ENCODE measurements around the gene FEZF1. TPM values are rescaled to one million over a fixed set of nuclear protein-coding genes. Genes with fewer than 3 reads are reported as not detected.

Gene FEZF1
- total and polyA plus RNA-seq, 4 donors, result not detected

DNA sequence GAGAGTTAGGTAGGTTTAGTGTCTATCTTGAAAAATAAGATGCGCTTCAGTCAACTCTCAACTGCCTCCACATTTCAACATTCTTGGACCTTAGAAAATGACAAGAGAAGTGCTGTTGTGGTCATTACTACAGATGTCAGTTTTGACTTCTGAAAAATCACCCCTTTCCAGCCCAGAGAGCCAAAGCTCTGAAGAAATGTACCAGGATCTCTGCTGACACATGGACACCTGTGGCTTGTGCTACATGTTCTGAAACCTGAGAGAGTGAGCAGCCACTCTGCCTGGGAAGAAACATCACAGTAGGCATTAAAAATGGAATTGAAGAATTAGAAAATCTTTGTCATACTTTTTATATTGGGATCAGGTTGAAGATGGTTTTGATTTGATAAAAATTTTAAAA is 35.9 kb upstream of the FEZF1 start:
- Histone ChIP-seq H3K4me3 (ENCODE audit: low read depth in 1 of 3, low read length in 3 of 3) (no peak overlapping the region), H3K4me1 (ENCODE audit: control insufficient read depth in 4 of 4, insufficient read depth in 4 of 4, low read length in 3 of 4) (peaks cover 0 to 3% (median 0%) of the 10 kb centered on the region in 4 donors), H3K27ac (ENCODE audit: low read depth in 1 of 2, low read length in 2 of 2) (no peak overlapping the region), H3K9me3 (ENCODE audit: control insufficient read depth in 4 of 4, low read length in 3 of 4) (no peaks in the 10 kb centered on the region), H3K9ac (ENCODE audit: low read depth in 1 of 2, low read length in 2 of 2) (no peak overlapping the region), H3K27me3 (ENCODE audit: control insufficient read depth in 4 of 4, insufficient read depth in 4 of 4, low read length in 3 of 4) (no peaks in the 10 kb centered on the region), H3K36me3 (ENCODE audit: control insufficient read depth in 4 of 4, insufficient read depth in 3 of 4, low read depth in 1 of 4, low read length in 3 of 4) (peaks cover 0 to 1% (median 0%) of the 10 kb centered on the region in 4 donors)
- no peak for DNase-seq (ENCODE audit: low spot score)
- no peak for TF ChIP-seq YY1 (IDR thresholded peaks at IDR 0.05)
- 98% methylated on average over 1 of the region's 1 CpG for WGBS

DNA sequence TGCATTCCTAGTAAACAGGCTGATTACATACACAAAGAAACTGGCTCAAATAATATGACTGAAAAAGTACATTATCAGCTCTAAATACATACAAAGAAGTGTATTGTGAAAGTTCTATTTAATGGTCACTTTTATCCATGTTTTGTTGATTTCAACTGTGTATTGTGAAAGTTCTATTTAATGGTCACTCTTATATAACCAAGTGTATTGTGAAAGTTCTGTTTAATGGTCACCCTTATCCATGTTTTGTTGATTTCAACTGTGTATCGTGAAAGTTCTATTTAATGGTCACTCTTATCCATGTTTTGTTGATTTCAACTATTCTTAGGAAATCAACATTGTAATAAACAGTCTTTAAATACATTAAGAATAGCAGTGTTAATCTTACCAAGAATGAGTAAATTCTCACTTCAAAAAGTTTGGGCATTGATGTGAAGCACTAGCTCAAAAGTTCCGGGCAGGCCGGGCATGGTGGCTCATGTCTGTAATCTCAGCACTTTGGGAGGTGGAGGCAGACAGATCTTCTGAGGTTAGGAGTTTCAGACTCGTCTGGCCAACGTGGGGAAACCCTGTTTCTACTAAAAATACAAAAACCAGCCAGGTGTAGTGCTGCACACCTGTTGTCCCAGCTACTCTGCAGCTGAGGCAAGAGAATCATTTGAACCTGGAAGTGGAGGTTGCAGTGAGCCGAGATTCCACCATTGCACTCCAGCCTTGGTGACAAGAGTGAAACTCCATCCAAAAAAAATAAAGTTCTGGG is 34.8 kb upstream of the FEZF1 start:
- Histone ChIP-seq H3K9me3 (ENCODE audit: control insufficient read depth in 4 of 4, low read length in 3 of 4) (no peaks in the 10 kb centered on the region), H3K27ac (ENCODE audit: low read depth in 1 of 2, low read length in 2 of 2) (no peak overlapping the region), H3K36me3 (ENCODE audit: control insufficient read depth in 4 of 4, insufficient read depth in 3 of 4, low read depth in 1 of 4, low read length in 3 of 4) (no peaks in the 10 kb centered on the region), H3K27me3 (ENCODE audit: control insufficient read depth in 4 of 4, insufficient read depth in 4 of 4, low read length in 3 of 4) (no peaks in the 10 kb centered on the region), H3K9ac (ENCODE audit: low read depth in 1 of 2, low read length in 2 of 2) (no peak overlapping the region), H3K4me3 (ENCODE audit: low read depth in 1 of 3, low read length in 3 of 3) (no peak overlapping the region), H3K4me1 (ENCODE audit: control insufficient read depth in 4 of 4, insufficient read depth in 4 of 4, low read length in 3 of 4) (peaks cover 0 to 3% (median 0%) of the 10 kb centered on the region in 4 donors)
- TF ChIP-seq YY1 (IDR thresholded peaks at IDR 0.05) (peak; percentile 41), HNF4G (IDR thresholded peaks at IDR 0.05) (no peak), HNF4A (conservative IDR thresholded peaks at IDR 0.05) (peak in 1 of 2 donors; percentile 8)
- 76% methylated on average over 6 of the region's 6 CpGs for WGBS
- no peak for DNase-seq (ENCODE audit: low spot score)

DNA sequence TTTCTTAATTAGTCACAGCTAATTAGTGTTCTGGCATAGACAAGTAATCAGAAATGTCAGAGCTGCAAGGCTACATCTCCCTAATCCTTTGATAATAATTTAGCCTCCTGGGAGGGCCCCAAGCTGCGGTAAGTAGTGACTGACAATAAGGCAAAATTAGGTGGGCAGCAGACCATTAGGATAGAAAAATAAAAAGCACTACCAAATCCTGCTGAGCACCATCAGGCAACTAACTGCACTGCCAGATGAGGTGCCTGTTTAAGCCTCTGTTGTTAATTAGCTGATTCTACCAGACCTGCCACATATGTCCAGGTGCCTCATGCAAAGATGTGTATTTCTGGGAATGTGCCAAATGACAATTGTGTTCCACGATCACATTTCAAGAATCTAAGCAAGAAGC is 32.5 kb upstream of the FEZF1 start:
- no peak overlapping the region for H3K4me3 ChIP-seq (ENCODE audit: low read depth in 1 of 3, low read length in 3 of 3)
- no peak for DNase-seq (ENCODE audit: low spot score)
- no peak overlapping the region for H3K9ac ChIP-seq (ENCODE audit: low read depth in 1 of 2, low read length in 2 of 2)
- WGBS, result 93% methylated on average over 2 of the region's 2 CpGs
- no peak overlapping the region for H3K27ac ChIP-seq (ENCODE audit: low read depth in 1 of 2, low read length in 2 of 2)
- H3K4me1 ChIP-seq (ENCODE audit: control insufficient read depth in 4 of 4, insufficient read depth in 4 of 4, low read length in 3 of 4), result peaks cover 0 to 3% (median 0%) of the 10 kb centered on the region in 4 donors
- H3K27me3 ChIP-seq (ENCODE audit: control insufficient read depth in 4 of 4, insufficient read depth in 4 of 4, low read length in 3 of 4), result no peaks in the 10 kb centered on the region
- no peaks in the 10 kb centered on the region for H3K9me3 ChIP-seq (ENCODE audit: control insufficient read depth in 4 of 4, low read length in 3 of 4)
- no peaks in the 10 kb centered on the region for H3K36me3 ChIP-seq (ENCODE audit: control insufficient read depth in 4 of 4, insufficient read depth in 3 of 4, low read depth in 1 of 4, low read length in 3 of 4)
- TF ChIP-seq RAD21 (IDR thresholded peaks at IDR 0.05) (no peak), HNF4G (IDR thresholded peaks at IDR 0.05) (no peak), TAF1 (conservative IDR thresholded peaks at IDR 0.05) (no peak), HNF4A (conservative IDR thresholded peaks at IDR 0.05) (no peak), SP1 (IDR thresholded peaks at IDR 0.05) (no peak)
- TF ChIP-seq, protein P1, sequence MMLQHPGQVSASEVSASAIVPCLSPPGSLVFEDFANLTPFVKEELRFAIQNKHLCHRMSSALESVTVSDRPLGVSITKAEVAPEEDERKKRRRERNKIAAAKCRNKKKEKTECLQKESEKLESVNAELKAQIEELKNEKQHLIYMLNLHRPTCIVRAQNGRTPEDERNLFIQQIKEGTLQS (IDR thresholded peaks at IDR 0.05), result no peak
- TF ChIP-seq, protein P2, sequence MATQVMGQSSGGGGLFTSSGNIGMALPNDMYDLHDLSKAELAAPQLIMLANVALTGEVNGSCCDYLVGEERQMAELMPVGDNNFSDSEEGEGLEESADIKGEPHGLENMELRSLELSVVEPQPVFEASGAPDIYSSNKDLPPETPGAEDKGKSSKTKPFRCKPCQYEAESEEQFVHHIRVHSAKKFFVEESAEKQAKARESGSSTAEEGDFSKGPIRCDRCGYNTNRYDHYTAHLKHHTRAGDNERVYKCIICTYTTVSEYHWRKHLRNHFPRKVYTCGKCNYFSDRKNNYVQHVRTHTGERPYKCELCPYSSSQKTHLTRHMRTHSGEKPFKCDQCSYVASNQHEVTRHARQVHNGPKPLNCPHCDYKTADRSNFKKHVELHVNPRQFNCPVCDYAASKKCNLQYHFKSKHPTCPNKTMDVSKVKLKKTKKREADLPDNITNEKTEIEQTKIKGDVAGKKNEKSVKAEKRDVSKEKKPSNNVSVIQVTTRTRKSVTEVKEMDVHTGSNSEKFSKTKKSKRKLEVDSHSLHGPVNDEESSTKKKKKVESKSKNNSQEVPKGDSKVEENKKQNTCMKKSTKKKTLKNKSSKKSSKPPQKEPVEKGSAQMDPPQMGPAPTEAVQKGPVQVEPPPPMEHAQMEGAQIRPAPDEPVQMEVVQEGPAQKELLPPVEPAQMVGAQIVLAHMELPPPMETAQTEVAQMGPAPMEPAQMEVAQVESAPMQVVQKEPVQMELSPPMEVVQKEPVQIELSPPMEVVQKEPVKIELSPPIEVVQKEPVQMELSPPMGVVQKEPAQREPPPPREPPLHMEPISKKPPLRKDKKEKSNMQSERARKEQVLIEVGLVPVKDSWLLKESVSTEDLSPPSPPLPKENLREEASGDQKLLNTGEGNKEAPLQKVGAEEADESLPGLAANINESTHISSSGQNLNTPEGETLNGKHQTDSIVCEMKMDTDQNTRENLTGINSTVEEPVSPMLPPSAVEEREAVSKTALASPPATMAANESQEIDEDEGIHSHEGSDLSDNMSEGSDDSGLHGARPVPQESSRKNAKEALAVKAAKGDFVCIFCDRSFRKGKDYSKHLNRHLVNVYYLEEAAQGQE (IDR thresholded peaks at IDR 0.05), result no peak

Data from liver (tissue), 9 donors.